T47D (cell line): ENCODE data around the gene NQO1.
A peak's percentile ranks its signal among the peaks of the same experiment; 100 is the strongest.

Source experiments
- DNase-seq, 2 experiments: peaks; one replicate each; pipeline versions ENCODE4 v3.0.0 to v3.0.0-alpha.2; 2011 to 2012; ENCODE audit warnings: low read depth in 1 of 2, low spot score in 1 of 2
- JUND ChIP-seq: IDR thresholded peaks from 2 replicates; pipeline ENCODE4 v1.6.1; 2012; ENCODE audit warnings: low read depth
- in situ Hi-C: cut with HindIII; loops from 2 replicates; pipeline ENCODE4 v1.10.0; 2016; ENCODE audit warnings: low sequenced_read_pairs, low pct_unique_long_range_greater_than_20kb

The NQO1 gene

DNA sequence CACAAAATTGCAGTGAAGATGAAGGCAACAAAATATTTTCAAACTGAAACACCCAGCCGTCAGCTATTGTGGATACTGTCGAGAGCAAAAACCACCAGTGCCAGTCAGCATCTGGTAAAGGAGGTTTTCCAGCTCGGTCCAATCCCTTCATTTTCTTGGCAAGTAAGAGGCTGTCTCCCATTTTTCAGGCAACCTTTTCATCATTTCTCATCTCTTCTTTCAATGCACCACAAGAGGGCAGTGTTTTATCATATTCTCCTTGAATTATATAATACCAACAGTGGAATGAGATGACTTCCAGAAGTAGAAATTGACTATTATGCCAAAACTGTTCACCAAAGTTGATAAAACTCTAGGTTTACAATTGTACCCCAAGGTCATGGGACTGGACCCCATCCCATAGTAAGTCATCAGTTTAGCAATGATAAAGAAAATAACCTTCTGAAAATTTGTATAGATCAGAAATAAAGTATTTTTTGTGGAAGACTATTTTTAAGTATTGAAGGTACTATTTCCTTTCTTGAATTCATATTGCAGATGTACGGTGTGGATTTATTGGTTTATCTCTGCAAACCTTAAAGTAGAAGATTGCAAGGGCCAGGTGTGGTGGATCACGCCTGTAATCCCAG is 16.8 kb downstream of the NQO1 start:
- DNase-seq: peak; percentile 32 to 82
- in situ Hi-C loops: no loop called here
- TF ChIP-seq JUND: no peak

DNA sequence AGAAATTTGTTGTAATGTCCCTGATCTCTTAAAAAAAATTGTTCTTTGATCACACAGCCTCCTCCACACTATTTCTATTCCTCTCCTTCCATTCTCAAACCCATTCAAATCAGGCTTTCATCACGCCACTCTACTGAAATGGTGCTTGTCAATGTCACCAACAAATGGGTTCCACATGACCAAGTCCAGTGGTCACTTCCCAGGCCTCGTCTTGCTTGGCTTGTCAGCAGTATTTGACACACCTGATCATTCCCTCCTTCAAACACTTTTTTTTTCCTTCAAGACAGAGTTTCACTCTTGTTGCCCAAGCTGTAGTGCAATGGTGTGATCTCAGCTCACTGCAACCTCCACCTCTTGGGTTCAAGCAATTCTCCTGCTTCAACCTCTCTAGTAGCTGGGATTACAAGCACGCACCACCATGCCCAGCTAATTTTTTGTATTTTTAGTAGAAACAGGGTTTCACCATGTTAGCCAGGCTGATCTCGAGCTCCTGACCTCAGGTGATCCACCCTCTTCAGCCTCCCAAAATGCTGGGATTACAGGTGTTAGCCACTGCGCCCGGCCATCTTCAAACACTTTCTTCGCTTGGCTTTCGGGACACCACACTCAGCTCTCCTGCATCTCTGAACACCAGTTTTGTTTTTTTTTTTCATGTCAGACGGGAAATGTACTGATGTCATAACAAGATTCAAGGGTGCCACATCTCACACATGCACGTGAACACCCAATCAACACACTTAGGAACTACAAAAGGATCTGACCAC is 18.3 kb downstream of the NQO1 start:
- no peak for TF ChIP-seq JUND
- DNase-seq: no peak
- in situ Hi-C loops: no loop called here

DNA sequence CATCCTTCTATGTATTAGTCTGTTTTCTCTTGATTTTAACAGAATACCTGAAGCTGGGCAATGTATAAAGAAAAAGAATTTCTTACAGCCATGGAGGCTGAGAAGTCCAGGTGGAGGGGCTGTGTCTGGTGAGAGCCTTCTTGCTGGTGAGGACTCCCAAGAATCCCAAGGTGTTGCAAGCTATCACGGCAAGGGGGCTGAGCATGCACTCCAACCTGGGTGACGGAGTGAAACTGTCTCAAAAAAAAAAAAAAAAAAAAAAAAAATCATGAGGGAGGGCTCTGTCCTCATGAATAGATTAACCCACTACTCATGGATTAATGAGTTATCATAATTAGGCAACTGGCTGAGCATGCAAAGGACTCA is 19.4 kb downstream of the NQO1 start:
- in situ Hi-C loops: no loop called here
- DNase-seq: no peak
- no peak for TF ChIP-seq JUND

DNA sequence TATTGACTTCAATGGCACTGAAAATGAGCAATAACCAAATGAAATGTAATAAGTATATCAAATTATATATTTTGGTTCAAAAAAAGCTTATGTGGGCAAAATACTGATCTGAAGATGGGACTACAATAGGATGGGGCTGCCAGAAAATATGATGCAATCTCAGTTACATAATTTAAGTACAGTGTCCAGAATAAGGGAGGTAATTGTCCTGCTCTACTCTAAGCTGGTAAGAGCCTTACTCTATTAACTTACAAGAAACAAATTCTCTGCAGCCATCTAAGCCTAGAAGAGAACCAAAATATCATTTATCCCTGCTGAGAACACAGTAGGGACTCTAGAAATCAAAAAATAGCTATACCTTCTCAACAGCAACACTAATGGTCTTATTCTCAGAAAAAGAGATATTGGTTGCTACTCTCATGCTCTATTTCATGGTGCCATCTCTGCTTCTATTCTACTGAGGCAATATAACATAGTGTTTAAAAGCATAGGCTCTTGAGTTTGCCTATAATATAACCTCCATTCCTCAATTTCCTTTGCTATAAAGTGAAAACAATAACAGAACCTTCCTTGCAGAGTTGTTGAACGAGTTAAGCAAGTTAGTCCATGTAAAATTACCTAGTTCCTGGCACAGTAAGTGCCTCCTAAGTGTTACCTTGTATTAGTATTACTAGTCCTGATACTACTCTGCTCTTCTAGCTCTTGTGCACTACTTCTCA is 19.9 kb downstream of the NQO1 start:
- peak in 1 of 2 experiments; percentile 77 for DNase-seq
- in situ Hi-C loops: no loop called here
- TF ChIP-seq JUND: no peak

DNA sequence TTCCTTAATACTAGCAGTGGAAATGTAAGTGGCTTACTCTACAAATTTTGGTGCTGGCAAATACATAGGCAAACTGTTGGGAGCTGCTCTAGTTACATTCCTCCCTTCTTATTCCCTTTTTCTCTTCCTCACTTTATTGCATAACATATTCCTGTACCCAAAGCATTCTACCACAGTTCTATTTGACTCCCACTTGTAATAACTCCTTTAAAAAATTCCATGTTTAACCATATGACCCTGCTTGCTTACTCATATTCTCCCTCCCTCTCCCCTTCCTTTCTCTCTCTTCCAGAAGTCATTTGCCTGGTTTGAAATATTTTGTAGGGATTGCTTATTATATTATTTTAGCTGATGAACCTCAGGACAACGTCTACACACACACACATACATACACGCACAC is 22.7 kb downstream of the NQO1 start:
- in situ Hi-C loops: no loop called here
- DNase-seq: no peak
- TF ChIP-seq JUND: no peak

DNA sequence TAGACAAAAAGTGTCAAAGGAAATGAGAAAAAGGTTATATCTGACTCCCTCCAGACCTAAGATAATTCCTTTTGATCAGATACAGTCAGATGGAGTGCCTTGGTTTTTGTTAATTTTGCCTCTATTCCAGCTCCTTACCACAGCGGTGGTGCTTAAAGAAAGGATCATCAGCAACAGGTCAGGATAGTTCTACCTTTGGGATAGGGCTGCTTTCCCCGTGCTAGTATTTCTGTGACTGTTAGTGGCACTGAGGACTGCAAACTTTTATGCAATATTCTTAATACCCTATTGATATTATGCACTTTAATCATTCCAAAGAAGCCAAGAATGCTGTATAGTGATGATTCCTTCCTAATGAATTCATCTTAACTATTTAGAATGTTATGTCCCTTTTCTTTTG is 24.5 kb downstream of the NQO1 start:
- no peak for DNase-seq
- no peak for TF ChIP-seq JUND
- in situ Hi-C loops: no loop called here

DNA sequence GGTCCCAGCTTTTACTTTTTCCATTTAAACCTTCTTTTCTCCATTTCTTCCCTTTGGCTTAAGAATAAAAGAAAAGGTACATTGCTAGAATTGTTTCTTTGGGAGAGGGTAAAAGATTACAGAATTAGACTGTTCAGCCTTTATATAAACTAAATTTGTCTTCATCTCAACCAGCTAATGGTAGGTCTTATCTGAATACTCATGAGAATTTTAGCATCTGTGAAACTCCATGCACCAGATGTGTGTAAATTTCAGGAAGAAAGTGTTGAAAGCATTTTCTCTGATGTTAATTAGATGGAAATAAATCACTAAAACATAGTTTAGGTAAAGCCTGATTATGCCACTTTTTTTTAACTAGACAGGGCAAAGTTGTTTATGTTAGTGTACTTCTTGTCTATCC is 24.9 kb downstream of the NQO1 start:
- no peak for TF ChIP-seq JUND
- in situ Hi-C loops: no loop called here
- no peak for DNase-seq

DNA sequence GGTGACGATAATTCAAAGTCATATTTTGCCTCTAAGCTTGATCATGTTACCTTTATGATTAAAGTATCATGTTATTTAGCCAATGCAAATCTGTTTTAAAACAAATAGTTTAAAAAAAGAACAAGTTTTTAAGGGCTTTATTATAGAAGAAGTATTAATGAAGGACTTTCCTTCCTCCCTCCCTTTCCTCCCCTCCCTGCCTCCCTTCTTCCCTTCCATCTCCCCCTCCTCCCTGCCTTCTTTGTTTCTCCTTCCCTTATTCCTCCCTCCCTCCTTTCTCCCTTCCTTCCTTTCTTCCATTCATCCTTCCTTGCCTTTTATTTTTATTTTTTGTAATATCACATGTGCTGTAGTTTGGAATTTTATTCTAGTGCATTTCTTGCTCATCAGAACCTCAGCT is 26.4 kb downstream of the NQO1 start:
- DNase-seq: no peak
- TF ChIP-seq JUND: no peak
- in situ Hi-C loops: no loop called here

DNA sequence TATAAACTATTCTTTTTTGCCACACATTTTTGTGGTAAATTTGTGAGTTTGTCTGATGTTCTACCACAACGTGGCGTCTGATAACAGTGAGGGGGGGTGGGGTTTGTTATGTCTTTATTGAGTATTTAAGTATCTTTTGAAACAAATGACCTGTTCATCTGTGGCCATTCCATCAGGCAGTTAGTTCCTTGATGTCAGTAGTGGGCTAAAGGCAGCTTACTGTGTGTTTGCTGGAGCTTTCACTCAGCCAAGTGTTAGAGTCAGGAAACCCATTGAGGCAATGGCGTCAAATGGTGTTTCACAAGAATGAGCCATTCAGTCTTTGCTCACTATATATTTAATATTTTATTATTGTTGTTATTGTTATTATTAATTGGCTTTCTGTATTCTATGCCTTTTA is 28.0 kb downstream of the NQO1 start:
- in situ Hi-C loops: no loop called here
- TF ChIP-seq JUND: no peak
- no peak for DNase-seq

DNA sequence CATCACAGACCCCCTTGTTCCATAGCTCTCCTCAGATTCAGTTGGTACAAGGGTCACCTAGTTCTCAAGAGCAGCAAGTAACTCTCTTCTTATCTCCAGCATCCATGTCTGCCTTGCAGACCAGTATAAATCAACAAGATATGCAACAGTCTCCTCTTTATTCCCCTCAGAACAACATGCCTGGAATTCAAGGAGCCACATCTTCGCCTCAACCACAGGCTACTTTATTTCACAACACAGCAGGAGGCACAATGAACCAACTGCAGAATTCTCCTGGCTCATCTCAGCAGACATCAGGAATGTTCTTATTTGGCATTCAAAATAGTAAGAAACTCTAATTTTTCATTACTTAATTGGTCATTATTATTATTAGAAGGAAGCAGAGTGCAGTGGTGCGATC is 32.4 kb downstream of the NQO1 start:
- no peak for TF ChIP-seq JUND
- DNase-seq: no peak
- in situ Hi-C loops: no loop called here

DNA sequence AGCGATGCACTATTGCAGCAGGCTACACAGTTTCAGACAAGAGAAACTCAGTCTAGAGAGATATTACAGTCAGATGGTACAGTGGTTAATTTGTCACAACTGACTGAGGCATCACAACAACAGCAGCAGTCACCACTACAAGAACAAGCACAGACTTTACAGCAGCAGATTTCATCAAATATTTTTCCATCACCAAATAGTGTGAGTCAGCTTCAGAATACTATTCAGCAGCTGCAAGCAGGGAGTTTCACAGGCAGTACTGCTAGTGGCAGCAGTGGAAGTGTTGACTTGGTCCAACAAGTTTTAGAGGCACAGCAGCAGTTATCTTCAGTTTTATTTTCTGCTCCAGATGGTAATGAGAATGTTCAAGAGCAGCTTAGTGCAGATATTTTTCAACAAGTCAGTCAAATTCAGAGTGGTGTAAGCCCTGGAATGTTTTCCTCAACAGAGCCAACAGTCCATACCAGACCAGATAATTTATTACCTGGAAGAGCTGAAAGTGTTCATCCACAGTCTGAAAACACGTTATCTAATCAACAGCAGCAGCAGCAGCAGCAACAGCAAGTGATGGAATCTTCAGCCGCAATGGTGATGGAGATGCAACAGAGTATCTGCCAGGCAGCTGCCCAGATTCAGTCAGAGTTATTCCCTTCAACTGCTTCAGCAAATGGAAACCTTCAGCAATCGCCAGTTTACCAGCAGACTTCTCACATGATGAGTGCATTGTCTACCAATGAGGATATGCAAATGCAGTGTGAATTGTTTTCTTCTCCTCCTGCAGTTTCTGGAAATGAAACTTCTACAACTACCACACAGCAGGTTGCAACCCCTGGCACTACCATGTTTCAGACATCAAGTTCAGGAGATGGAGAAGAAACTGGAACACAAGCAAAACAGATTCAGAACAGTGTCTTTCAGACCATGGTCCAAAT is 34.1 kb downstream of the NQO1 start:
- in situ Hi-C loops: no loop called here
- DNase-seq: no peak
- TF ChIP-seq JUND: no peak

DNA sequence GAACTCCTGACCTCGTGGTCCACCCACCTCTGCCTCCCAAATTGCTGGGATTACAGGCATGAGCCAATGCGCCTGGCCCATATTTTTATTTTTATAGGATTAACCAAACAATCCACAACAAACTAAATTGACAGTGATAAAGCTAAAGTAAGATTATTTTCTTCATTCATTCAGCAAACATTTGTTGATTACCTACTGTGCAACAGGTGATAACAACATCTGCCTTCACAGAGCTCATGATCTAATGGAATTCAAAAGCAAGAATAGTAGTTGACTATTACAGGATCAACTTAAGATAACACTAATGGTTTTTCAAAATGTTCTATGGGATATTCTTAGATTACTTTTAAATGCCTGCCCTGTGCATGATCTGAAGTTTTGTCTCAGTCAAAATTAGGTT is 37.8 kb downstream of the NQO1 start:
- no peak for DNase-seq
- in situ Hi-C loops: no loop called here
- no peak for TF ChIP-seq JUND
